GM12875 (cell line): ENCODE results near the gene FSCN2.

Experiments used
- H3K4me3 ChIP-seq: one replicate; pipeline ENCODE4 v1.5.1; 2011; ENCODE audit warnings: low read depth, low read length, control low read depth
- TF ChIP-seq, protein P1 (sequence below): IDR thresholded peaks from 2 replicates; pipeline ENCODE4 v1.5.1; 2011; ENCODE audit warnings: low read depth, mild to moderate bottlenecking, control low read depth, inconsistent platforms, low read length, moderate library complexity, borderline replicate concordance; ENCODE audit not compliant: insufficient read depth

FSCN2 gene

DNA sequence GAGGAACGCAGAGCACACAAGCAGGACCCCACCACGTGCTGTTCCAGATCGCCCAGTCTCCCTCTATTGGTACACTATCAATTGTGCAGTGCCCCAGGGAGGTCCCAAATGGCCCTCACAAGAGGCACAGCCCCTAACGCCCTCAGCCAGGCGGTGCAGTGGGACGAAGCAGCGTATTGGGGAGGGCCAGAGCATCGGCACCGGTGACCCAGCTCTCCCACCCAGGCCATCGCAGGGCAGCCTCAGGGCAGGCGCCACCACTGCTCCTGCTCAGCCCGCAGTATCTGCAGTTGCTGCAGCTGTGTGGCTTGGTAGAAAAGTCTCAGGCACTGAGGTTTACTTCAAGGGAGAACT is 29.9 kb downstream of the FSCN2 start:
- TF ChIP-seq, protein P1, sequence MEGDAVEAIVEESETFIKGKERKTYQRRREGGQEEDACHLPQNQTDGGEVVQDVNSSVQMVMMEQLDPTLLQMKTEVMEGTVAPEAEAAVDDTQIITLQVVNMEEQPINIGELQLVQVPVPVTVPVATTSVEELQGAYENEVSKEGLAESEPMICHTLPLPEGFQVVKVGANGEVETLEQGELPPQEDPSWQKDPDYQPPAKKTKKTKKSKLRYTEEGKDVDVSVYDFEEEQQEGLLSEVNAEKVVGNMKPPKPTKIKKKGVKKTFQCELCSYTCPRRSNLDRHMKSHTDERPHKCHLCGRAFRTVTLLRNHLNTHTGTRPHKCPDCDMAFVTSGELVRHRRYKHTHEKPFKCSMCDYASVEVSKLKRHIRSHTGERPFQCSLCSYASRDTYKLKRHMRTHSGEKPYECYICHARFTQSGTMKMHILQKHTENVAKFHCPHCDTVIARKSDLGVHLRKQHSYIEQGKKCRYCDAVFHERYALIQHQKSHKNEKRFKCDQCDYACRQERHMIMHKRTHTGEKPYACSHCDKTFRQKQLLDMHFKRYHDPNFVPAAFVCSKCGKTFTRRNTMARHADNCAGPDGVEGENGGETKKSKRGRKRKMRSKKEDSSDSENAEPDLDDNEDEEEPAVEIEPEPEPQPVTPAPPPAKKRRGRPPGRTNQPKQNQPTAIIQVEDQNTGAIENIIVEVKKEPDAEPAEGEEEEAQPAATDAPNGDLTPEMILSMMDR = no peak

DNA sequence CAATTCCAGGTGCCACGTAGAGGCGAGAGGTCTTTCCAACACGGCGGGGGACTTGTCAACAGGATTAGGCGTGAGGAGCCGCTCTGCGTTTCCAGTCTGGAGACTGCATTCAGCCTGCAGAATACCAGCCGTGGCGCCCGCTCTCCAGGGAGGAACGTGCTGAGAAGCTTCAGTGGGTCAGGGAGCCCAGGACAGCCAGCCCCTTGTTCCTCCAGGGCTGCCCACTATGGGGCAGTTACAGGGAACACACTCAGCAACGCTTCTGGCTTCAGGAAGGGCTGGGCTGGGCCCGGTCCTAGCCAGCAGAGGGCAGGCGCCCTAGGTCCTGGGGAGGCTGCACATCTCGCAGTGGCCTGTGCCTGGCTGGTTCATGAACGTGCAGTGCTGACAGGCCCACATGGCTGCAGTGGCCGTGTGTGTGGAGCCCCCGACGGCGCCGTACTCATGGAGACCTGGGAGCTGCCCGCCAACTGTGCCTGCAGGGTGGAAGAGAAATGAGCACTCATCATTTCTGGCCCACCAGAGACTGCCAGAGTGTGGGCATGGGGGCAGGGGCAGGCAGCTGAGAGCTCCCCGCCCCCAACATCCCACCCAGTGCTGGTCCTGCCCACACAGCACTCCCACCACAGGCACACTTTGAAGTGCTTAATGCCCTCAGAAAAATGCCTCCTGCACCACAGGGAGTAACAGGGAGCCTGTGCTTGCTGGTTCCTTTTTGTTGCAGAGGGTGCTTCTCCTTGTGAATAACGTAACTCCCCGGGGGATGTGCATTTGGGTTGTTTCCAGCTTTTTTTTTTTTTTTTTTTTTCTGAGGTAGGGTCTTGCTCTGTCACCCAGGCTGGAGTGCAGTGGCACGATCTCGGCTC is 31.0 kb downstream of the FSCN2 start:
- TF ChIP-seq, protein P1 = no peak
- no peak overlapping the region for H3K4me3 ChIP-seq

More for the DNA sequence above, 29.9 kb downstream of the FSCN2 start:
- H3K4me3 ChIP-seq = no peak overlapping the region

DNA sequence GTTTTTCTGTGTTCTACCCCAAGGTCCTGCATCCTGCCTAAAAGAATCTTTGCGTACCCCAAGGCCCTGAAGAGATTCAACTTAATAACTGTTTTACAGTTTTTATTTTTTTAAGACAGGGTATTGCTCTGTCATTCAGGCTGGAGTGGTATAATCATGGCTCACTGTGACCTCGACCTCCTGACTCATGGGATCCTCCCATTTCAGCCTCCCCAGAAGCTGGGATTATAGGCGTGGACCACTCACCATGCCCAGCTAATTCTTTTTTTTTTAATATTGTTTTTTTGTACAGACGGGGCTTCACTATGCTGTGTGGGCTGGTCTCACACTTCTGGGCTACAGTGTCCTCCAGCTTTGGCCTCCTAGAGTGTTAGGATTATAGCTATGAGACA is 33.3 kb downstream of the FSCN2 start:
- TF ChIP-seq, protein P1 = no peak
- H3K4me3 ChIP-seq = no peak overlapping the region

- TF ChIP-seq, protein P1 = no peak
- H3K4me3 ChIP-seq = no peak overlapping the region
Observed at GRCh38 chr17:81563861-81564586, 35.8 kb downstream of the FSCN2 start.

- no peak overlapping the region for H3K4me3 ChIP-seq
- TF ChIP-seq, protein P1 = no peak
Observed at GRCh38 chr17:81564778-81565177, 36.6 kb downstream of the FSCN2 start.

DNA sequence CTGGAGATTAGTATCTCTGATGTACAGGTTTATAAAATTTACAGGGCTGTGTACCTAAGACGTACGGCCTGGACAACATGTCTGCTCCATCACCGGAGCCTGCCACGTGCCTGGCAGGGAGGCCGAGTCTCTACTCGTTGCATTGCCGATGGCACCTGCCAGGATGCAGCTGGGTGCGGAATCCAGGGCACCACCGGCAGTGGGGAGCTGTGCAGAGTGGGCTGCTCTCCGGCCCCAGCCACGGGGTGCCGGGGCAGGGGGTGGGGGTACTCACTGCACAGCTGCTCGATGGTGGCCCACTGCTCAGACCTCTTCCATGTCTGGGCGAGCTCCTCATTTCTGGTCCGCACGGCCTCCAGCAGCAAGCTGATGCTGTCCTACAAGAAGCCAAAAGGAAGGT is 37.1 kb downstream of the FSCN2 start:
- TF ChIP-seq, protein P1 = no peak
- H3K4me3 ChIP-seq = no peak overlapping the region
